Measurements from ENCODE around the gene ACACA.

Gene ACACA

GRCh38 chr17:37358830-37359681, 47.6 kb downstream of the ACACA start (continued):
- TF ChIP-seq, protein P1, sequence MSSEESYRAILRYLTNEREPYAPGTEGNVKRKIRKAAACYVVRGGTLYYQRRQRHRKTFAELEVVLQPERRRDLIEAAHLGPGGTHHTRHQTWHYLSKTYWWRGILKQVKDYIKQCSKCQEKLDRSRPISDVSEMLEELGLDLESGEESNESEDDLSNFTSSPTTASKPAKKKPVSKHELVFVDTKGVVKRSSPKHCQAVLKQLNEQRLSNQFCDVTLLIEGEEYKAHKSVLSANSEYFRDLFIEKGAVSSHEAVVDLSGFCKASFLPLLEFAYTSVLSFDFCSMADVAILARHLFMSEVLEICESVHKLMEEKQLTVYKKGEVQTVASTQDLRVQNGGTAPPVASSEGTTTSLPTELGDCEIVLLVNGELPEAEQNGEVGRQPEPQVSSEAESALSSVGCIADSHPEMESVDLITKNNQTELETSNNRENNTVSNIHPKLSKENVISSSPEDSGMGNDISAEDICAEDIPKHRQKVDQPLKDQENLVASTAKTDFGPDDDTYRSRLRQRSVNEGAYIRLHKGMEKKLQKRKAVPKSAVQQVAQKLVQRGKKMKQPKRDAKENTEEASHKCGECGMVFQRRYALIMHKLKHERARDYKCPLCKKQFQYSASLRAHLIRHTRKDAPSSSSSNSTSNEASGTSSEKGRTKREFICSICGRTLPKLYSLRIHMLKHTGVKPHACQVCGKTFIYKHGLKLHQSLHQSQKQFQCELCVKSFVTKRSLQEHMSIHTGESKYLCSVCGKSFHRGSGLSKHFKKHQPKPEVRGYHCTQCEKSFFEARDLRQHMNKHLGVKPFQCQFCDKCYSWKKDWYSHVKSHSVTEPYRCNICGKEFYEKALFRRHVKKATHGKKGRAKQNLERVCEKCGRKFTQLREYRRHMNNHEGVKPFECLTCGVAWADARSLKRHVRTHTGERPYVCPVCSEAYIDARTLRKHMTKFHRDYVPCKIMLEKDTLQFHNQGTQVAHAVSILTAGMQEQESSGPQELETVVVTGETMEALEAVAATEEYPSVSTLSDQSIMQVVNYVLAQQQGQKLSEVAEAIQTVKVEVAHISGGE (tag by site-specific recombination; conservative IDR thresholded peaks at IDR 0.05; ENCODE audit: low read depth) = peak; percentile 60
- TF ChIP-seq ZNF146 (tag by site-specific recombination; IDR thresholded peaks at IDR 0.05) = no peak
- TF ChIP-seq, protein P2, sequence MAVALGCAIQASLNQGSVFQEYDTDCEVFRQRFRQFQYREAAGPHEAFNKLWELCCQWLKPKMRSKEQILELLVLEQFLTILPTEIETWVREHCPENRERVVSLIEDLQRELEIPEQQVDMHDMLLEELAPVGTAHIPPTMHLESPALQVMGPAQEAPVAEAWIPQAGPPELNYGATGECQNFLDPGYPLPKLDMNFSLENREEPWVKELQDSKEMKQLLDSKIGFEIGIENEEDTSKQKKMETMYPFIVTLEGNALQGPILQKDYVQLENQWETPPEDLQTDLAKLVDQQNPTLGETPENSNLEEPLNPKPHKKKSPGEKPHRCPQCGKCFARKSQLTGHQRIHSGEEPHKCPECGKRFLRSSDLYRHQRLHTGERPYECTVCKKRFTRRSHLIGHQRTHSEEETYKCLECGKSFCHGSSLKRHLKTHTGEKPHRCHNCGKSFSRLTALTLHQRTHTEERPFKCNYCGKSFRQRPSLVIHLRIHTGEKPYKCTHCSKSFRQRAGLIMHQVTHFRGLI (tag by site-specific recombination; IDR thresholded peaks at IDR 0.05) = peak; percentile 55
- TF ChIP-seq ZBTB10 (tag by site-specific recombination; IDR thresholded peaks at IDR 0.05) = 0 out of 2 replicates have a peak, but pooled peaks have one; percentile 37
- TF ChIP-seq ZNF555 (tag by site-specific recombination; conservative IDR thresholded peaks at IDR 0.05) = no peak
- no peak for TF ChIP-seq ZNF114 (tag by site-specific recombination; IDR thresholded peaks at IDR 0.05)
- no peak for TF ChIP-seq SCRT2 (tag by site-specific recombination; IDR thresholded peaks at IDR 0.05)
- TF ChIP-seq HOXC10 (CRISPR knock-in tag; IDR thresholded peaks at IDR 0.05) = no peak
- no peak for TF ChIP-seq ZNF76 (tag by site-specific recombination; IDR thresholded peaks at IDR 0.05; ENCODE audit: borderline replicate concordance, low read depth)
- TF ChIP-seq ZFP37 (tag by site-specific recombination; IDR thresholded peaks at IDR 0.05) = 0 out of 2 replicates have a peak, but pooled peaks have one; percentile 15
- TF ChIP-seq ZNF239 (tag by site-specific recombination; IDR thresholded peaks at IDR 0.05) = no peak
- TF ChIP-seq GLIS2 (tag by site-specific recombination; IDR thresholded peaks at IDR 0.05) = peak; percentile 91
- peak; percentile 94 for TF ChIP-seq KLF10 (tag by site-specific recombination; IDR thresholded peaks at IDR 0.05)
- no peak for TF ChIP-seq ZNF184 (tag by site-specific recombination; IDR thresholded peaks at IDR 0.05)
- TF ChIP-seq ZNF548 (tag by site-specific recombination; IDR thresholded peaks at IDR 0.05) = no peak
- peak; percentile 71 for TF ChIP-seq SP2 (tag by site-specific recombination; IDR thresholded peaks at IDR 0.05)
- no peak for TF ChIP-seq BCL11A (tag by site-specific recombination; IDR thresholded peaks at IDR 0.05; ENCODE audit: low read depth)
- TF ChIP-seq ZNF596 (tag by site-specific recombination; IDR thresholded peaks at IDR 0.05) = peak; percentile 37; the same call in 1 of the 2 replicates
- peak; percentile 39; the same call in 1 of the 2 replicates for TF ChIP-seq WT1 (tag by site-specific recombination; IDR thresholded peaks at IDR 0.05)
- TF ChIP-seq ZNF311 (tag by site-specific recombination; IDR thresholded peaks at IDR 0.05; ENCODE audit: borderline replicate concordance) = no peak
- no peak for TF ChIP-seq ZNF121 (tag by site-specific recombination; IDR thresholded peaks at IDR 0.05)
- peak; percentile 13; the same call in 1 of the 2 replicates for TF ChIP-seq ZNF324 (tag by site-specific recombination; IDR thresholded peaks at IDR 0.05)
- TF ChIP-seq GLIS1 (tag by site-specific recombination; IDR thresholded peaks at IDR 0.05) = peak; percentile 97
- peak; percentile 50; the same call in 1 of the 2 replicates for TF ChIP-seq KLF7 (tag by site-specific recombination; IDR thresholded peaks at IDR 0.05; ENCODE audit: borderline replicate concordance)
- TF ChIP-seq YY2 (tag by site-specific recombination; IDR thresholded peaks at IDR 0.05) = no peak
- peak; percentile 83 for TF ChIP-seq KLF8 (tag by site-specific recombination; IDR thresholded peaks at IDR 0.05)
- TF ChIP-seq SP3 (tag by site-specific recombination; IDR thresholded peaks at IDR 0.05) = peak; percentile 76
- TF ChIP-seq ZNF423 (tag by site-specific recombination; IDR thresholded peaks at IDR 0.05) = peak; percentile 40; the same call in 1 of the 2 replicates
- TF ChIP-seq ZXDB (tag by site-specific recombination; IDR thresholded peaks at IDR 0.05) = peak; percentile 70
- peak; percentile 56 for TF ChIP-seq ZNF335 (tag by site-specific recombination; conservative IDR thresholded peaks at IDR 0.05)
- no peak for TF ChIP-seq ZNF658 (tag by site-specific recombination; IDR thresholded peaks at IDR 0.05)
- TF ChIP-seq INSM2 (tag by site-specific recombination; IDR thresholded peaks at IDR 0.05) = peak; percentile 19; the same call in 1 of the 2 replicates

All from HEK293 (cell line).